GM21390 (cell line): ENCODE results near the gene TRIM45.
"Not testable (repeated sequence)": the region's sequence is repeated elsewhere in the genome, so short reads cannot be mapped to it uniquely, and the experiment has no call there.

Experiments
- ATAC-seq: cut with Tn5 transposase; IDR thresholded peaks from one replicate; pipeline ENCODE4 v1.9.1; 2021; ENCODE audit not compliant: unreplicated experiment

TRIM45 gene

DNA sequence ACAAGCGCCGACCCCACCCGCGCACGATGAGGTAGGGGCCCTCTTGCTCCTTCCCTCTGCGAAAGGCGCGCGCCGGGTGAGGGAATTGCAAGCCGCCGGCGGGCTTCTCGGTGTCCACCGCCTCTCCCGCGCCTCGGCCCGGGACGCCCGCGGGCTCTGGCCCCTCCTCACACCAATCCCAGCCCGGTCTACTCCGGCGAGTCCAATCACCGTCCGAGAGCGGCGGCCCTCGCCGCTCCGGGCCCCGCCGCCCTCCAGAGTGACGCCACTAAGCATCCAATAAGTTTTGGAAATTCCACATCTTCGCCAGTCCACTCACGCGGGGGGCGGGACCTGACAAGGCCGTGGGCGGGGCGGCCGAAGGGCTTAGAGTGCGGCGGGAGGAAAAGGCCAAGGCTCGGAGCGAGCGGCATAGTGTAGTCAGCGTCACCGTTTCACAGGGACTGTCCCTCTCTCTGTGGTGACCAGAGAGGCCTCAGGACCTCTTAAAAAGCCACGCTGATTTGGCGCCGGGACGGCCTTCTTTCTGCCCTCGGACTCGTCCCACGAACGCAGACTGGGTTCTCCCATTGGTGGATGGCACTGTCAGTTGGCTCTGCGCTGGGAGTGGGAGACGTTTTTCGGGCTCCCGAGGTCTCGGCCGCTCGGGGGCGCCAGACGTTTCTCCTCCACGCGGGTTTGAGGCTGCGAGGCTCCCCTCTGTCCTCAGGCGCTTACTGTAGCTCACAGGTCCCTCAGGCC lies at the start of gene TRIM45:
Gene TRIM45, minus strand, starts transcription at position 161 of the 741 bp plus-strand sequence. CDS start 548 bp downstream, outside the sequence.
- ATAC-seq = peak; percentile 88

DNA sequence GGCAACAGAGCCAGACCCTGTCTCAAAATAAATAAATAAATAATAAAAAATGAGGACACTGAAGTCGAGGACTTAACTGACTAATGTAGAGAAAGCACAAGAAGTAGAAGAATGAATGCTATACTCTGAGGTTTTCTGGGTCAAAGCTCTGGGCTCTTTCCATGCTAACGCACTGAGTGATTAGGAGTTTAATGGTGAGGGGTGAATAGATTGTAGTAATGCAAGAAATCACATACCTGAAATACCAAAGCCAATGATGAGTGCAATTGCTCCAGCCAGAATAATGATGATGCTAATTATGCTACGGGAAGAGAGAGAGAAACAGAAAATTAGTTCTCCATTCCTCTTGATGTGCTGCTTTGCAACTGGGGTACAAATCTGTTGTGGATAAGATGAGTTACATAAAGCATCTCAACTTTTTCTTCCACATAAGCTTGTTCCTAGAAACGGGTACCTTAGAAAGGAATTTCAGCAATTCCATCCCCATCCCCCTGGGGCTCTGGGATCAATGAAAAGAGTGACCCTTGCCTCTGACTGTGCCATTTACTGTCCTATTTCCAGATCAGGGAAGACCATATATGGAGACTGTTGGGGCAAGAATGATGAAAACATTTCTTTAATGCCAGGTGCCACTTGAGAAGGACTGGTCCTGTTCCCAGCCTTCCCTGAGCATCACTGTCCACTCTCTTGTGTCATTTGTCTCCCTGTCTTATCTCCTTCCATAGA lies 48.5 kb upstream of the TRIM45 start:
- ATAC-seq = no peak

- no peak for ATAC-seq
These were observed 45.9 kb upstream of the TRIM45 start for GRCh38 chr1:117167402-117167801.

DNA sequence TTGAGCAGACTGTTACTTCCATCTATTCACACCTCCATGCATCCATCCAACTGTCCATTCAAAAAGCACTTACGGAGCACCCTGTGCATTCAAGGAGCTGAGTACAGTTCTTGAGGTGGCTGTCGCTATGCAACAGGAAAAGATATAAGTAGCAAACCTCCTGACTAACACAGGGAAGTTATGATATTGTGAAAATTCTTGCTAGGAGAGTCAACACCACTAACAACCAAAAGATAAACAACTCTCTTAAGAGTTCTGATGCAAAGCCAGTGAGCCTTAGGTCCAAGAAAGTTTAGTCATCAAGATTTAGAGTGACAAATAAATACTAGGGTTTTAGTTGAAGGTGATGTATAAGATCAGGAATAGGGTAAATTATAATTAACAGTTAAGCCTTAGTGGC lies 44.5 kb upstream of the TRIM45 start:
- ATAC-seq = no peak

DNA sequence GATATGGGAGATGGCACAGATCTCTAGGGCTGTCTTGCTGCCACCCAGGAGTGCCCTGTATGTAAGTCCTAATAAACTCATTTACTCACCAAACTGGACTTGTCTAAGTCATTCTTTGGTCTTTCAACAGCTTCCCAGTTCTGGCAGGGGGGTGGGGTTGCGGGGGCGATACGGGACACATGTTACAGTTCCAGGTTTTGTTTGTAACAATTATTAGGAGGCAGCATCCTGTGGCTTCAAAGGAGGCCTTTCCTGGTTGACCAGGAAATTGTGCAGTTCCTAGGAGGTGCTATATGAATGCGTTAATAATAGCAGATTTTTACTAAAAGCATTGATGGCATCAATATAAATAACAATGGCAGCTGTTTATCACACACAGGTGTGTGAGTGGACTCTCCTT lies 42.7 kb upstream of the TRIM45 start:
- no peak for ATAC-seq

- no peak for ATAC-seq
These were observed 41.3 kb upstream of the TRIM45 start for GRCh38 chr1:117162816-117163215.

- no peak for ATAC-seq
These were observed 40.3 kb upstream of the TRIM45 start for GRCh38 chr1:117161887-117162286.

DNA sequence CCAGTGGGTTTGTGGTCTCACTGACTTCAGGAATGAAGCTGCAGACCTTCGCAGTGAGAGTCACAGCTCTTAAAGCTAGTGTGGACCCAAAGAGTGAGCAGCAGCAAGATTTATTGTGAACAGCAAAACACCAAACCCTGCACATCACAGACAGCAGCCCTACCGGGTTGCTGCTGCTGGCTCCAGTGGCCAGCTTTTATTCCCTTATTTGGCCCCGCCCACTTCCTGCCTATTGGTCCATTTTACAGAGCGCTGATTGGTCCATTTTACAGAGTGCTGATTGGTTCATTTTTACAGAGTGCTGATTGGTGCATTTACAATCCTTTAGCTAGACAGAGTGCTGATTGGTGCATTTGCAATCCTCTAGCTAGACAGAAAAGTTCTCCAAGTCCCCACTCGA lies 29.8 kb upstream of the TRIM45 start:
- not testable (repeated sequence) for ATAC-seq

- ATAC-seq = no peak
These were observed 28.8 kb upstream of the TRIM45 start for GRCh38 chr1:117150316-117150715.

DNA sequence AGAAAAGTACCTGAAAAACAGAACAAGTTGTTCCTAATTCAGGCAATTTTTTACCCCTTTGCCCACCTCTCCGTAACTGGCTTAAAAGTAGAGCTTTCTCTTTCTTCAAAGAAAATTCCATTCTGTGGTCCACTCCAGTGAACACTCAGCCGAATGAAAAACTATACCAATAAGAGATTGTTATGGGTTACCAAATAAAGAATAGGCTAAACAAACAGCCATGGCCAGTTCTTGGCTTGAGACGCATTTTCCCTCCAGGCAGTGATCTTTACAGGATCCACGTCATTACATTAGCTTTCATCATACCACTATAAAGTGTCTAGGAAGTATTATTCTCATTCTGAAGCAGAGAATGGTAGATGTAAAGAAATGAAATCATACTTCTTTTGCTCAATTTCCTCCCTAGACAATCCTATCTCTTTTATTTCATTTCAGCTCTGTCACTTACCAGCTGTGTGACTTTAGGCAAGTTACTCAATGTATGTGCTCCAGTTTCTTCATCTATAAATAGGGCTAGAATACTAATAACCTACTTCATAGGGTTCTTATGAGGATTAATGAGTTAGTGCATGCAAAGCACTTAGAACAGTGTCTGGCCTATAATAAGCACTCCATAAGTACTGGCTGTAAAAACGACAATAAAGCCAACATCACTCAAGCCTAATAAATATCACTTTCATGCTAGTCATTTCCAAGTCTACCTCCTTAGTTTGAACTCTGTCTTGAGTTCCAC lies 26.5 kb upstream of the TRIM45 start:
- ATAC-seq = no peak

- ATAC-seq = no peak
These were observed 25.8 kb upstream of the TRIM45 start for GRCh38 chr1:117147341-117147831.

GRCh38 chr1:117146575-117147340 lies 25.2 kb upstream of the TRIM45 start:
- ATAC-seq = no peak

- ATAC-seq = no peak
These were observed 24.5 kb upstream of the TRIM45 start for GRCh38 chr1:117146072-117146471.

DNA sequence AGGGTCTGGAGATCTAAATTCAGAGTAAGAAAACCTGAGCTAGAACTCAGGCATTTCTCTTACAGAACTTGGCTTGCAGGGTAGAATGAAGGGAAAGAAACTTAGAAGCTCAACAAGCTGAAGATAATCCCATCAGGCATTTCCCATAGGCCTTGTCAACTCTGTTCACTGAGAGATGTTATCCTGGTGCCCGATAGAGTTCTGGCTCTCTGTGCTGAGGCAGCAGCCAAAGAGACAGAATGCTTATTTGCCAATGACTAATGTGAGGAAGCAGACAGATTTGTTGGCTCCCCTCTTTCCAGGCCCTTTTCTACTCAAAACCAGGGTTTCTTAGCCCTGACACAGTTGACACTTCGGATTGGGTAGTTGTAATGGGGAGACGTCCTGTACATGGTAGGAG lies 22.3 kb upstream of the TRIM45 start:
- ATAC-seq = no peak

DNA sequence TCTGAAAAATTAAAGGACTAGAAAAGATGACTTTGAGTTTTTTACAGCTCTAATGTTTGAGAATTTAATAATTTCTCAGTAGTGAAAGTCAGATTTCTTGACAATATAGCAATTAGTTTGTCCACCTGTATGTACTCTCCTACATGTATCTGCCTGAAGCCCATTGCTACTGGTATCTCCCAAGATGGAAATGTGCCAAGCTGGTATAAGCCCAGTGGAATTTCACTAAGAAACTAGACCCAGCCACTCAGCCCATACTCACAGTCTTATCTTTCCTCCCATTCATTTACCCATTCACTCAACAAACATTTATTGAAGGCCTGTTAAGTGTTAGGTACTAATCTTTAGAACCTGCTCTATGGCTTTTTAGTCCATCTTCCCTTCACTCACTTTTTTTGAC lies 21.6 kb upstream of the TRIM45 start:
- no peak for ATAC-seq

- no peak for ATAC-seq
These were observed 20.7 kb upstream of the TRIM45 start for GRCh38 chr1:117142200-117142599.

GRCh38 chr1:117138561-117138960 lies 17.0 kb upstream of the TRIM45 start:
- no peak for ATAC-seq

GRCh38 chr1:117138106-117138505 lies 16.6 kb upstream of the TRIM45 start:
- no peak for ATAC-seq

DNA sequence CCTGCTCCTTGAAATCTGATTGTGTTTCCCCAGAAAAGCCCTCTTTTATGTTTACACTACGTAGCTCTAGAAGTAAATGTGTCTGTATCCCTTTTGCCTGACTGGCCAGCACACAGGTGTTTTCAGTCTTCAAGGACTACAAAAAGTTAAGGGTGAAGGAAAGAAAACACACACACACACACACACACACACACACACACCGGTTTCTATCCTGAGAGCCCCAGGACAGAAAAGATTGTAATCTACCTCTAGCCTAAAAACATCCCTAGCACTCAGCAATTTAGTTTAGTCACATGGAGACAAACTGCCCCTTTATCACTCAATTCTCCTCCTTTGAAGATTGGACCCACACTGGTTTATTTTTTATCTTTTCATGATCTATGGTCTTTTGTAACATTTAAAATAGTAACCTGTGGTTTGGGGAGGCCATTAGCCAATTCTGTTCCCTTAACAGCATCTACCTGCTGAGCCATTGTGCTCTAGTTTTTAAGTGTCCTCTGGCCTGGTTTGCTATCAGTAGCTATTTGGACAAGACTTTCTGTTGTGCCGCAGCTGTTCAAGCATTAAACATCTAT lies 15.8 kb upstream of the TRIM45 start:
- ATAC-seq = no peak

DNA sequence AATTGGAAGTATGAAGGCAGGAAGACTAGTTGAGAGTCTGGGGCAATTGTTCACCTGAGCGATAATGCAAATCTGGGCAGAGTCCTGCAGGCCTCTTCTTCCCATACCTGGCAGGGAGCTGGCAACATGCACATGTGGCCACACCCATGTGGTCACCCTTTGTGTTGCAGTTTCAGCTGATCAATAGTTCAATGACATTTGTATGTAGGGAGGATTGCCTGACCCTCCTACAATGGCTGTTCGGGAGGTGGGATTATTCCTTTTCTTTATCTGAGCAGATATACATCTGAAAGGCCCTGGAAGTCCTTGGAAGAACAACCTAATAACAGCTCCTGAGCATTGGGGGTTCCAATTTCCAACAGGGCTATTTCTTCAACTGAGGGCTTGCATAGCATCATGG lies 15.2 kb upstream of the TRIM45 start:
- no peak for ATAC-seq

DNA sequence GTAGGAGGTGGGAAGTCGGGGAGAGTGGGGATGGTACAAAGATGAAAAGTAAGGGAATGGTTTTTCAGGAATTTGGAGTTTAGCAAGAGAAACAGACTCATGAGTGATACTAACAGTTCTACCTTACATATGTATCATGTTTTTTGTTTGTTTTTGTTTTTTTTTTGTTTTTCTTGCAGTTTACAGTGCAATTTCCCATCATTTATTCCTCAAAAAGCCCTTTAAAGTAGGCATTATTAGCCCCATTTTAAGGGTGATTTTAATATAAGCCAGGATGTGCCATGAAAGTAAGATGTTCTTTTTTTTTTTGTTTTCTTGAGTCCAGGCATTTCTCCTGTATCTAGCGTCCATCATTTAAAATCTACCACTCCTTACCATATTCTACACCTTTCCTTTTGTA lies 13.8 kb upstream of the TRIM45 start:
- no peak for ATAC-seq
